Measurements from ENCODE around the gene GOLGA6L7.
"Not testable (repeated sequence)": the region's sequence is repeated elsewhere in the genome, so short reads cannot be mapped to it uniquely, and the experiment has no call there.

GOLGA6L7 gene

DNA sequence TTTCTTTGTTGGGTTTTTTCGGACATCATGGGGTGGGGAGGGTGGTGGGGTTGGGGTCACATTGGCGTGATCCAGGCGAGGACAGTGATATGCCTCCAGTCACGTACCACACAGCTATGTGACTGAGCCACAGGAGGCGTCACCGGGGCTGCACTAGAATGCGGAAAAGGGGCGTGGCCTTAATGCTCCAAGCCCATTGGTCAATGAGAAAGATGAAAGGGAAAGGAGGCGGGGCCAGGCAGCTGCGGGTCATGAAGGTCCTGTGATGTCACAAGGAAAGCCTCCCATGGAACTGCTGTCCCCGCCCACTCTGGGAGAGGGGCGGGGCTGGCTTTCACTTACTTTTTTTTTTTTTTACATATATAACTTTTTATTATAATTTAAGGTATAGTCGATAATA is at the start of gene GOLGA6L7:
TSS of gene GOLGA6L7 (minus strand) at position 124 of the 400 bp plus-strand sequence. CDS start at position 29, 95 bp downstream.
- not testable (repeated sequence) for H3K27me3 ChIP-seq (ENCODE audit: control insufficient read depth in 1 of 2, insufficient read depth in 2 of 2, low read length in 2 of 2); H3K36me3 ChIP-seq (ENCODE audit: control insufficient read depth in 1 of 2, insufficient read depth in 2 of 2, low read length in 2 of 2); H3K4me1 ChIP-seq (ENCODE audit: control insufficient read depth in 1 of 2, insufficient read depth in 2 of 2, low read length in 2 of 2); H3K27ac ChIP-seq (ENCODE audit: low read depth, low read length); H3K9ac ChIP-seq (ENCODE audit: low read depth in 1 of 2, low read length in 2 of 2); H3K9me3 ChIP-seq (ENCODE audit: control insufficient read depth in 1 of 2, low read length in 2 of 2); H3K4me3 ChIP-seq (ENCODE audit: low read depth in 1 of 2, low read length in 2 of 2)

GRCh38 chr15:28897861-28898585 is 49.6 kb upstream of the GOLGA6L7 start:
- no peaks in the 10 kb centered on the region for H3K4me1 ChIP-seq (ENCODE audit: control insufficient read depth in 1 of 2, insufficient read depth in 2 of 2, low read length in 2 of 2)
- no peaks in the 10 kb centered on the region for H3K27me3 ChIP-seq (ENCODE audit: control insufficient read depth in 1 of 2, insufficient read depth in 2 of 2, low read length in 2 of 2)
- no peaks in the 10 kb centered on the region for H3K36me3 ChIP-seq (ENCODE audit: control insufficient read depth in 1 of 2, insufficient read depth in 2 of 2, low read length in 2 of 2)
- H3K9me3 ChIP-seq (ENCODE audit: control insufficient read depth in 1 of 2, low read length in 2 of 2), result no peaks in the 10 kb centered on the region
- H3K4me3 ChIP-seq (ENCODE audit: low read depth in 1 of 2, low read length in 2 of 2), result no peak overlapping the region
- no peak overlapping the region for H3K9ac ChIP-seq (ENCODE audit: low read depth in 1 of 2, low read length in 2 of 2)
- no peak overlapping the region for H3K27ac ChIP-seq (ENCODE audit: low read depth, low read length)

DNA sequence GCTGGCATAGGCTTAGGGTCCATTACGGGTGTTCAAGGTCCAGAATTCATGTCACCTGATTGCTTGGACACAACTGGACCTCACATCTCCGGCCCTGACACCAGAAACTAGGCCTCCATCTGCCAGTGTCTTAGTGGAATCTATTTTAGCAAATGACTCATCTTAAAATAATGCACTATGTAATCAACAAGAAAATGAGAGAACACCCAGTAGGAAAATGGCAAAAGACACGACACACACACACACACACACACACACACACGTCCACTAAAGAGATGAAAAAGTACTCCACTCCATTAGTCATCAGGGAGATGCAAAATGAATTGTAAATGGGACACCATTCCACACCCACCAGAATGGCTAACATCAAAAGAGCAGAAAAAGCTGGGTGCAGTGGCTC is 48.5 kb upstream of the GOLGA6L7 start:
- no peak overlapping the region for H3K4me3 ChIP-seq (ENCODE audit: low read depth in 1 of 2, low read length in 2 of 2)
- H3K9me3 ChIP-seq (ENCODE audit: control insufficient read depth in 1 of 2, low read length in 2 of 2), result no peaks in the 10 kb centered on the region
- H3K36me3 ChIP-seq (ENCODE audit: control insufficient read depth in 1 of 2, insufficient read depth in 2 of 2, low read length in 2 of 2), result no peaks in the 10 kb centered on the region
- H3K27me3 ChIP-seq (ENCODE audit: control insufficient read depth in 1 of 2, insufficient read depth in 2 of 2, low read length in 2 of 2), result no peaks in the 10 kb centered on the region
- H3K27ac ChIP-seq (ENCODE audit: low read depth, low read length), result peak overlapping the region; percentile 14
- H3K4me1 ChIP-seq (ENCODE audit: control insufficient read depth in 1 of 2, insufficient read depth in 2 of 2, low read length in 2 of 2), result no peaks in the 10 kb centered on the region
- H3K9ac ChIP-seq (ENCODE audit: low read depth in 1 of 2, low read length in 2 of 2), result no peak overlapping the region

DNA sequence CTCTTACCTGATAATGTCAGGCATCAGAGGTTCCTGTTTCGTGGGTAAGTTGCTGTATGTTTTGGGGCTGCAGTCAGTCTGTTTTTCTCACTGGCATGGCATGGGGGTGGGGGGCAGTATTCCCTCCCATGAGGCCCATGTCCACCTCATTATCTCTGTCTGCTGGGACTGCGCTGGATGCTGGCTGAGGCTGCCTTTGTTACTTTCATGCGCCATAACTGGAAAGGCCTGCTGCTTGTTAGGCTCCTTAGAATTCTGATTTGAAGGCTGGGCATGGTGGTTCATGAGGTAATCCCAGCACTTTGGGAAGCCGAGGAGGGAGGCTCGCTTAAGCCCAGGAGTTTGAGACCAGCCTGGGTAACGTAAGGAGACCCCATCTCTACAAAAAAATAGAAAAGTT is 47.1 kb upstream of the GOLGA6L7 start:
- H3K36me3 ChIP-seq (ENCODE audit: control insufficient read depth in 1 of 2, insufficient read depth in 2 of 2, low read length in 2 of 2), result no peaks in the 10 kb centered on the region
- H3K9ac ChIP-seq (ENCODE audit: low read depth in 1 of 2, low read length in 2 of 2), result no peak overlapping the region
- no peaks in the 10 kb centered on the region for H3K9me3 ChIP-seq (ENCODE audit: control insufficient read depth in 1 of 2, low read length in 2 of 2)
- H3K4me1 ChIP-seq (ENCODE audit: control insufficient read depth in 1 of 2, insufficient read depth in 2 of 2, low read length in 2 of 2), result no peaks in the 10 kb centered on the region
- H3K4me3 ChIP-seq (ENCODE audit: low read depth in 1 of 2, low read length in 2 of 2), result no peak overlapping the region
- no peaks in the 10 kb centered on the region for H3K27me3 ChIP-seq (ENCODE audit: control insufficient read depth in 1 of 2, insufficient read depth in 2 of 2, low read length in 2 of 2)
- H3K27ac ChIP-seq (ENCODE audit: low read depth, low read length), result no peak overlapping the region

GRCh38 chr15:28895146-28895545 is 46.7 kb upstream of the GOLGA6L7 start:
- Histone ChIP-seq H3K4me3 (ENCODE audit: low read depth in 1 of 2, low read length in 2 of 2) (no peak overlapping the region), H3K27me3 (ENCODE audit: control insufficient read depth in 1 of 2, insufficient read depth in 2 of 2, low read length in 2 of 2) (no peaks in the 10 kb centered on the region), H3K27ac (ENCODE audit: low read depth, low read length) (no peak overlapping the region), H3K9me3 (ENCODE audit: control insufficient read depth in 1 of 2, low read length in 2 of 2) (no peaks in the 10 kb centered on the region), H3K9ac (ENCODE audit: low read depth in 1 of 2, low read length in 2 of 2) (no peak overlapping the region), H3K4me1 (ENCODE audit: control insufficient read depth in 1 of 2, insufficient read depth in 2 of 2, low read length in 2 of 2) (no peaks in the 10 kb centered on the region), H3K36me3 (ENCODE audit: control insufficient read depth in 1 of 2, insufficient read depth in 2 of 2, low read length in 2 of 2) (no peaks in the 10 kb centered on the region)

DNA sequence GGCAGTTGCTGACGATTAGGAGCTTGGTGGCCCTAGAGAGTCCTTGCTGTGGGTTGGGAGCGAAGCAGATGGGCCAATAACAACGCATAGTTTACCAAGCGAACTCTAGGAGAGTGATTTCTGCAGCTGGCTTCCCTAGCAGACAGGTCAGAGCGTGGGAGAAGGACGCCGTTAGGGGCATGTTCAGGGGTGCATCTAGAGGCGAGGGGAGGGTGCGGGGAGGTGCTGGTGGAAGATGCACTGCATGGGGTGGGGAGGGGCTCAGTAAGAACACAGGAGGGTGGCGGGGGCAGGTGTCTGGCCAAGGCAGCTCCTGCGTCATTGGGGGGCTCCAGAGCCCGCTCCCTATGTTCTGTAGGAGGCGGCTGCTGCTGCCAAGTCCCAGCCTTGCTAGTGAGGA is 46.2 kb upstream of the GOLGA6L7 start:
- no peaks in the 10 kb centered on the region for H3K27me3 ChIP-seq (ENCODE audit: control insufficient read depth in 1 of 2, insufficient read depth in 2 of 2, low read length in 2 of 2)
- no peaks in the 10 kb centered on the region for H3K36me3 ChIP-seq (ENCODE audit: control insufficient read depth in 1 of 2, insufficient read depth in 2 of 2, low read length in 2 of 2)
- H3K4me1 ChIP-seq (ENCODE audit: control insufficient read depth in 1 of 2, insufficient read depth in 2 of 2, low read length in 2 of 2), result no peaks in the 10 kb centered on the region
- H3K4me3 ChIP-seq (ENCODE audit: low read depth in 1 of 2, low read length in 2 of 2), result no peak overlapping the region
- H3K9ac ChIP-seq (ENCODE audit: low read depth in 1 of 2, low read length in 2 of 2), result no peak overlapping the region
- H3K9me3 ChIP-seq (ENCODE audit: control insufficient read depth in 1 of 2, low read length in 2 of 2), result no peaks in the 10 kb centered on the region
- H3K27ac ChIP-seq (ENCODE audit: low read depth, low read length), result no peak overlapping the region

- no peak overlapping the region for H3K4me3 ChIP-seq (ENCODE audit: low read depth in 1 of 2, low read length in 2 of 2)
Measured at GRCh38 chr15:28892789-28893610, 44.6 kb upstream of the GOLGA6L7 start.

DNA sequence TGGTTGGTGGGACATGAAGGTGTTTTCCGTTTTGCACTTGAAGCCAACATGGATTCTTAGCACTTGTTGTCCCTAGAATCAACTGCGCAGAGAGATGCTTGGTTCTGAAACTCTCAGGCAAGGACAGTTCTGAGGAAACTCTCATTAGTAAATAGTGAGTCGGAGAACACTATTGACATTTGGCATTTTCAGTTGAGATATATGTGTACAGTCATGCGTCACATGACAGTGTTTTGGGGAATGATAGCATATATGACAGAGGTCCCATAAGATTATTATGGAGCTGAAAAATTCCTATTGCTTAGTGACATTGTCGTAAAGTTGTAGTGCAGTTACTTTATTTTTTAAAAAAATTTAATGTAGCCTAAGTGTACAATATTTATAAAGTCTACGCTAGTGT is 43.1 kb upstream of the GOLGA6L7 start:
- Histone ChIP-seq H3K27me3 (ENCODE audit: control insufficient read depth in 1 of 2, insufficient read depth in 2 of 2, low read length in 2 of 2) (peaks cover 0 to 7% of the 10 kb centered on the region in 2 donors), H3K4me1 (ENCODE audit: control insufficient read depth in 1 of 2, insufficient read depth in 2 of 2, low read length in 2 of 2) (no peaks in the 10 kb centered on the region), H3K9ac (ENCODE audit: low read depth in 1 of 2, low read length in 2 of 2) (no peak overlapping the region), H3K27ac (ENCODE audit: low read depth, low read length) (no peak overlapping the region), H3K4me3 (ENCODE audit: low read depth in 1 of 2, low read length in 2 of 2) (no peak overlapping the region), H3K9me3 (ENCODE audit: control insufficient read depth in 1 of 2, low read length in 2 of 2) (no peaks in the 10 kb centered on the region), H3K36me3 (ENCODE audit: control insufficient read depth in 1 of 2, insufficient read depth in 2 of 2, low read length in 2 of 2) (no peaks in the 10 kb centered on the region)

More at GRCh38 chr15:28892789-28893610, 44.6 kb upstream of the GOLGA6L7 start:
- H3K9ac ChIP-seq (ENCODE audit: low read depth in 1 of 2, low read length in 2 of 2), result no peak overlapping the region
- no peaks in the 10 kb centered on the region for H3K36me3 ChIP-seq (ENCODE audit: control insufficient read depth in 1 of 2, insufficient read depth in 2 of 2, low read length in 2 of 2)
- no peak overlapping the region for H3K27ac ChIP-seq (ENCODE audit: low read depth, low read length)
- H3K27me3 ChIP-seq (ENCODE audit: control insufficient read depth in 1 of 2, insufficient read depth in 2 of 2, low read length in 2 of 2), result peaks cover 0 to under 1% of the 10 kb centered on the region in 2 donors
- no peaks in the 10 kb centered on the region for H3K4me1 ChIP-seq (ENCODE audit: control insufficient read depth in 1 of 2, insufficient read depth in 2 of 2, low read length in 2 of 2)
- H3K9me3 ChIP-seq (ENCODE audit: control insufficient read depth in 1 of 2, low read length in 2 of 2), result no peaks in the 10 kb centered on the region

- no peaks in the 10 kb centered on the region for H3K36me3 ChIP-seq (ENCODE audit: control insufficient read depth in 1 of 2, insufficient read depth in 2 of 2, low read length in 2 of 2)
- H3K4me1 ChIP-seq (ENCODE audit: control insufficient read depth in 1 of 2, insufficient read depth in 2 of 2, low read length in 2 of 2), result no peaks in the 10 kb centered on the region
- no peaks in the 10 kb centered on the region for H3K9me3 ChIP-seq (ENCODE audit: control insufficient read depth in 1 of 2, low read length in 2 of 2)
- H3K4me3 ChIP-seq (ENCODE audit: low read depth in 1 of 2, low read length in 2 of 2), result no peak overlapping the region
- H3K27me3 ChIP-seq (ENCODE audit: control insufficient read depth in 1 of 2, insufficient read depth in 2 of 2, low read length in 2 of 2), result peaks cover 0 to 7% of the 10 kb centered on the region in 2 donors
- H3K27ac ChIP-seq (ENCODE audit: low read depth, low read length), result no peak overlapping the region
- no peak overlapping the region for H3K9ac ChIP-seq (ENCODE audit: low read depth in 1 of 2, low read length in 2 of 2)
Measured at GRCh38 chr15:28890711-28891495, 42.5 kb upstream of the GOLGA6L7 start.

DNA sequence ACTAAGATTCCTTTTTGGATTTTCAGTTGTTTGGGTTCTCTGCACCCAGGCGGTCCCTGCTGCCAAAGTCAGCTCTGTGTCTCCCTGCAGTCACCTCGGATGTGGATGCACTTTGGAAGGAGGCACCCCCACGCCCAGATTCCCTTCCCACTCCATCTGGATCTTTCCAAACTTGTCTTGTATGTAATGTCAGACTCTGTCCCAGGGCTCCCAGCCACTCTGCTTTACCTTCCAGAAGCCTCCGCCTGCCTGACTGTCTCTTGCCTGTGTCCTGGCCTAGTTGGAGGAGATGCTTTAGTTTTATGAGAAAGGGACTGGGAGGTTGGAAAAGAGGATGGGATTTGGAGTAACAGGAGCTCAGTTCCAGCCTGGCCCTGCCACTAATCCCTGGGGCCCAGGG is 41.8 kb upstream of the GOLGA6L7 start:
- H3K4me3 ChIP-seq (ENCODE audit: low read depth in 1 of 2, low read length in 2 of 2); H3K9ac ChIP-seq (ENCODE audit: low read depth in 1 of 2, low read length in 2 of 2); H3K27me3 ChIP-seq (ENCODE audit: control insufficient read depth in 1 of 2, insufficient read depth in 2 of 2, low read length in 2 of 2); H3K4me1 ChIP-seq (ENCODE audit: control insufficient read depth in 1 of 2, insufficient read depth in 2 of 2, low read length in 2 of 2); H3K9me3 ChIP-seq (ENCODE audit: control insufficient read depth in 1 of 2, low read length in 2 of 2); H3K27ac ChIP-seq (ENCODE audit: low read depth, low read length); H3K36me3 ChIP-seq (ENCODE audit: control insufficient read depth in 1 of 2, insufficient read depth in 2 of 2, low read length in 2 of 2): not testable (repeated sequence)
